Endothelial cell of umbilical vein (primary cell): ENCODE results near the gene TBX1.

Experiments
- CTCF ChIP-seq, 2 donors: IDR thresholded peaks; 1 replicate in 1 of 2; 2 replicates in 1 of 2; pipeline ENCODE4 v1.5.1; 2011; ENCODE audit warnings: low read length in 2 of 2, mild to moderate bottlenecking in 2 of 2, moderate library complexity in 2 of 2, control low read depth in 1 of 2, inconsistent platforms in 1 of 2, low read depth in 1 of 2; ENCODE audit not compliant: insufficient read depth in 1 of 2; ENCODE audit errors: extremely low read depth in 1 of 2
- EZH2 ChIP-seq: IDR thresholded peaks from 2 replicates; pipeline ENCODE4 v1.6.1; 2012; ENCODE audit warnings: borderline replicate concordance, low read depth, mild to moderate bottlenecking, moderate library complexity, low read length, inconsistent platforms; ENCODE audit not compliant: severe bottlenecking
- FOS ChIP-seq: IDR thresholded peaks from 2 replicates; pipeline ENCODE4 v1.6.1; 2011; ENCODE audit warnings: mild to moderate bottlenecking, low read length, moderate library complexity, borderline replicate concordance; ENCODE audit not compliant: insufficient read depth
- JUN ChIP-seq: IDR thresholded peaks from 2 replicates; pipeline ENCODE4 v1.6.1; 2011; ENCODE audit warnings: borderline replicate concordance, low read depth; ENCODE audit not compliant: insufficient read length, insufficient read depth
- MAX ChIP-seq: IDR thresholded peaks from 2 replicates; pipeline ENCODE4 v1.6.1; 2011; ENCODE audit not compliant: insufficient read depth, insufficient read length
- MYC ChIP-seq: IDR thresholded peaks from one replicate; pipeline ENCODE4 v1.6.1; 2011; ENCODE audit warnings: mild to moderate bottlenecking, low read depth, low read length
- POLR2A ChIP-seq: IDR thresholded peaks from 2 replicates; pipeline ENCODE4 v1.6.1; 2012; ENCODE audit warnings: low read depth, mild to moderate bottlenecking, control low read depth, low read length
- POLR2AphosphoS5 ChIP-seq: IDR thresholded peaks from 2 replicates; pipeline ENCODE4 v1.6.1; 2012; ENCODE audit warnings: low read depth, mild to moderate bottlenecking, control low read depth, low read length, moderate library complexity; ENCODE audit not compliant: insufficient read depth

- TF ChIP-seq CTCF (IDR thresholded peaks at IDR 0.05; ENCODE audit: extremely low read depth in 1 of 2, insufficient read depth in 1 of 2, low read depth in 1 of 2, low read length in 2 of 2) (no peak), POLR2A (no peak), MYC (no peak), POLR2AphosphoS5 (no peak), EZH2 (no peak), FOS (no peak), MAX (no peak), JUN (no peak)
These were observed 3.2 kb upstream of the TBX1 start for GRCh38 chr22:19757140-19757984.
